Ascending aorta (tissue), 2 donors: ENCODE measurements around the gene SLC39A13. TPM values are rescaled to one million over a fixed set of nuclear protein-coding genes. Genes with fewer than 3 reads are reported as not detected.

Experiments
- DNase-seq, 2 donors: peaks; one replicate each; pipeline ENCODE4 v3.0.0-alpha.2; 2019; ENCODE audit warnings: low spot score in 2 of 2
- H3K27ac ChIP-seq, 2 donors: fragments of 200-600 bp; sonication (generic); one replicate each; pipeline ENCODE4 v1.5.1; 2016 to 2017; ENCODE audit warnings: mild to moderate bottlenecking in 1 of 2
- H3K27me3 ChIP-seq: fragments of 200-600 bp; sonication (generic); one replicate; pipeline ENCODE4 v1.5.1; 2017
- H3K36me3 ChIP-seq, 2 donors: fragments of 200-600 bp; sonication (generic); one replicate each; pipeline ENCODE4 v1.5.1; 2016
- H3K4me1 ChIP-seq, 2 donors: fragments of 200-600 bp; sonication (generic); one replicate each; pipeline ENCODE4 v1.5.1; 2016 to 2017; ENCODE audit warnings: mild to moderate bottlenecking in 1 of 2
- H3K4me3 ChIP-seq, 2 donors: fragments of 200-600 bp; sonication (generic); one replicate each; pipeline ENCODE4 v1.5.1; 2016 to 2017; ENCODE audit warnings: mild to moderate bottlenecking in 1 of 2
- H3K9me3 ChIP-seq, 2 donors: fragments of 200-600 bp; sonication (generic); one replicate each; pipeline ENCODE4 v1.5.1; 2016
- CTCF ChIP-seq, 3 experiments: fragments of 200-600 bp in 2 of 3; fragments of 450-650 bp in 1 of 3; sonication (generic) in 2 of 3; IDR thresholded peaks; one replicate each; pipeline ENCODE4 v1.5.1; 2016 to 2019; ENCODE audit warnings: antibody characterized with exemption in 3 of 3, mild to moderate bottlenecking in 1 of 3, moderate library complexity in 1 of 3
- intact Hi-C: fragments of 100-400 bp; cut with DNase I; formaldehyde crosslinking; loops from one replicate; pipeline ENCODE4 v1.15.1; 2023
- total RNA-seq: library from RNA; depleted of rRNA; stranded (reverse); fragments of >200 nt; gene quantifications from one replicate; pipeline ENCODE4 v1.1.0, GENCODE V29; 2016

The SLC39A13 gene
- total RNA-seq, 1 donor from 2014 or later: 246 TPM

- H3K27ac ChIP-seq: peak overlapping the region; percentile 76 to 80
- intact Hi-C loops: no loop called here
- H3K36me3 ChIP-seq: no peaks in the 10 kb centered on the region
- H3K4me1 ChIP-seq: no peaks in the 10 kb centered on the region
- H3K9me3 ChIP-seq: no peaks in the 10 kb centered on the region
- H3K4me3 ChIP-seq: no peak overlapping the region
- no peak for DNase-seq
- H3K27me3 ChIP-seq: no peaks in the 10 kb centered on the region
- no peak for TF ChIP-seq CTCF (IDR thresholded peaks at IDR 0.05)
Measured at GRCh38 chr11:47394050-47394321, 14.4 kb upstream of the SLC39A13 start.

- no peaks in the 10 kb centered on the region for H3K36me3 ChIP-seq
- H3K27me3 ChIP-seq: no peaks in the 10 kb centered on the region
- H3K27ac ChIP-seq: peak overlapping the region; percentile 76 to 80
- intact Hi-C loops: no loop called here
- H3K9me3 ChIP-seq: no peaks in the 10 kb centered on the region
- DNase-seq: peak in 1 of 2 donors; percentile 80
- no peak for TF ChIP-seq CTCF (IDR thresholded peaks at IDR 0.05)
- H3K4me1 ChIP-seq: no peaks in the 10 kb centered on the region
- peak overlapping the region in 1 of 2 donors; percentile 11 for H3K4me3 ChIP-seq
Measured at GRCh38 chr11:47394322-47395222, 13.8 kb upstream of the SLC39A13 start.

- Histone ChIP-seq H3K36me3 (no peaks in the 10 kb centered on the region), H3K9me3 (no peaks in the 10 kb centered on the region), H3K27ac (peak overlapping the region; percentile 76 to 80), H3K4me1 (peaks cover 0 to 4% of the 10 kb centered on the region in 2 donors), H3K27me3 (no peaks in the 10 kb centered on the region), H3K4me3 (peak overlapping the region in 1 of 2 donors; percentile 11)
- intact Hi-C loops: no loop called here
- no peak for DNase-seq
- no peak for TF ChIP-seq CTCF (IDR thresholded peaks at IDR 0.05)
Measured at GRCh38 chr11:47395223-47396048, 13.0 kb upstream of the SLC39A13 start.

- no peaks in the 10 kb centered on the region for H3K36me3 ChIP-seq
- TF ChIP-seq CTCF (IDR thresholded peaks at IDR 0.05): no peak
- H3K4me1 ChIP-seq: peaks cover 4 to 8% of the 10 kb centered on the region in 2 donors
- peak overlapping the region in 1 of 2 donors; percentile 76 for H3K27ac ChIP-seq
- no peaks in the 10 kb centered on the region for H3K9me3 ChIP-seq
- DNase-seq: no peak
- H3K27me3 ChIP-seq: no peaks in the 10 kb centered on the region
- H3K4me3 ChIP-seq: no peak overlapping the region
- intact Hi-C loops: no loop called here
Measured at GRCh38 chr11:47396049-47396320, 12.4 kb upstream of the SLC39A13 start.

- no peaks in the 10 kb centered on the region for H3K9me3 ChIP-seq
- no peak for TF ChIP-seq CTCF (IDR thresholded peaks at IDR 0.05)
- no peak overlapping the region for H3K27ac ChIP-seq
- H3K27me3 ChIP-seq: no peaks in the 10 kb centered on the region
- intact Hi-C loops: no loop called here
- H3K4me1 ChIP-seq: peaks cover 4 to 9% of the 10 kb centered on the region in 2 donors
- no peak for DNase-seq
- no peaks in the 10 kb centered on the region for H3K36me3 ChIP-seq
- no peak overlapping the region for H3K4me3 ChIP-seq
Measured at GRCh38 chr11:47398011-47398410, 10.4 kb upstream of the SLC39A13 start.
